ENCODE measurements around the gene PA2G4.

Gene PA2G4

GRCh38 chr12:56121204-56121870 lies 17.0 kb downstream of the PA2G4 start:
- in situ Hi-C loops (cut with MboI; ENCODE audit: low sequenced_read_pairs) = loop anchor here (10.0 kb wide), 1 partner anchor 343 kb away; the partner anchor contains the start of gene SPRYD4

GRCh38 chr12:56122637-56123036 lies 18.3 kb downstream of the PA2G4 start:
- in situ Hi-C loops (cut with MboI; ENCODE audit: low sequenced_read_pairs) = loop anchor here (10.0 kb wide), 1 partner anchor 342 kb away; the partner anchor contains the start of gene SPRYD4

- in situ Hi-C loops (cut with MboI; ENCODE audit: low sequenced_read_pairs) = loop anchor here (10.0 kb wide), 1 partner anchor 341 kb away; the partner anchor contains the start of gene SPRYD4
Measured at GRCh38 chr12:56124133-56124532, 19.8 kb downstream of the PA2G4 start.

GRCh38 chr12:56126732-56127239 lies 22.4 kb downstream of the PA2G4 start:
- in situ Hi-C loops (cut with MboI; ENCODE audit: low sequenced_read_pairs) = loop anchor here (10.0 kb wide), 1 partner anchor 338 kb away; the partner anchor contains the start of gene SPRYD4

- in situ Hi-C loops (cut with MboI; ENCODE audit: low sequenced_read_pairs) = loop anchor here (10.0 kb wide), 1 partner anchor 337 kb away; the partner anchor contains the start of gene SPRYD4
Measured at GRCh38 chr12:56127485-56127887, 23.1 kb downstream of the PA2G4 start.

GRCh38 chr12:56127888-56128669 lies 23.7 kb downstream of the PA2G4 start, which contains the start of gene ESYT1:
Gene ESYT1, plus strand, starts transcription at chr12:56128267. Its CDS starts 53 bp downstream, at chr12:56128320.
- in situ Hi-C loops (cut with MboI; ENCODE audit: low sequenced_read_pairs) = loop anchor here (10.0 kb wide), 1 partner anchor 337 kb away; the partner anchor contains the start of gene SPRYD4

GRCh38 chr12:56128670-56129205 lies 24.4 kb downstream of the PA2G4 start:
- in situ Hi-C loops (cut with MboI; ENCODE audit: low sequenced_read_pairs) = loop anchor here (10.0 kb wide), 1 partner anchor 336 kb away; the partner anchor contains the start of gene SPRYD4

GRCh38 chr12:56129206-56129941 lies 25.0 kb downstream of the PA2G4 start:
- in situ Hi-C loops (cut with MboI; ENCODE audit: low sequenced_read_pairs) = loop anchor here (10.0 kb wide), 1 partner anchor 335 kb away; the partner anchor contains the start of gene SPRYD4

GRCh38 chr12:56129942-56130495 lies 25.7 kb downstream of the PA2G4 start:
- in situ Hi-C loops (cut with MboI; ENCODE audit: low sequenced_read_pairs) = loop anchor here (5.0 to 10.0 kb wide), 2 partner anchors 37 to 335 kb away; partner anchors contain the start of gene SPRYD4

GRCh38 chr12:56130876-56131275 lies 26.5 kb downstream of the PA2G4 start:
- in situ Hi-C loops (cut with MboI; ENCODE audit: low sequenced_read_pairs) = loop anchor here (5.0 kb wide), 1 partner anchor 36 kb away; no protein-coding TSS in a partner anchor

- in situ Hi-C loops (cut with MboI; ENCODE audit: low sequenced_read_pairs) = loop anchor here (5.0 kb wide), 1 partner anchor 32 kb away; no protein-coding TSS in a partner anchor
Measured at GRCh38 chr12:56134897-56135296, 30.5 kb downstream of the PA2G4 start.

- in situ Hi-C loops (cut with MboI; ENCODE audit: low sequenced_read_pairs) = no loop called here
Measured at GRCh38 chr12:56137853-56138571, 33.7 kb downstream of the PA2G4 start.

- in situ Hi-C loops (cut with MboI; ENCODE audit: low sequenced_read_pairs) = no loop called here
Measured at GRCh38 chr12:56141946-56142784, 37.8 kb downstream of the PA2G4 start.

GRCh38 chr12:56143217-56143616 lies 38.9 kb downstream of the PA2G4 start:
- in situ Hi-C loops (cut with MboI; ENCODE audit: low sequenced_read_pairs) = no loop called here

- in situ Hi-C loops (cut with MboI; ENCODE audit: low sequenced_read_pairs) = no loop called here
Measured at GRCh38 chr12:56143870-56144269, 39.5 kb downstream of the PA2G4 start.

- in situ Hi-C loops (cut with MboI; ENCODE audit: low sequenced_read_pairs) = no loop called here
Measured at GRCh38 chr12:56145217-56145616, 40.9 kb downstream of the PA2G4 start.

GRCh38 chr12:56146492-56147460 lies 42.4 kb downstream of the PA2G4 start:
- in situ Hi-C loops (cut with MboI; ENCODE audit: low sequenced_read_pairs) = no loop called here
